Gastrocnemius medialis (tissue), 4 donors: Measurements from ENCODE around the gene SYS1. TPM values are rescaled to one million over a fixed set of nuclear protein-coding genes. Genes with fewer than 3 reads are reported as not detected.
A peak's percentile ranks its signal among the peaks of the same experiment; 100 is the strongest.

Source experiments
- ATAC-seq, 2 donors: fragments of 150-250 bp; one replicate each; pipeline ENCODE4 v1.9.1; 2016
- DNase-seq, 2 donors: peaks; one replicate each; pipeline ENCODE4 v3.0.0-alpha.2; 2019
- H3K27ac ChIP-seq, 4 donors: fragments of 200-600 bp; sonication (generic); 1 replicate in 1 of 4; 2 replicates in 3 of 4; pipeline ENCODE4 v1.5.1; 2016 to 2018; ENCODE audit warnings: mild to moderate bottlenecking in 2 of 4, moderate library complexity in 1 of 4
- H3K27me3 ChIP-seq, 3 donors: fragments of 200-600 bp; sonication (generic) in 2 of 3; 1 replicate in 1 of 3; 2 replicates in 2 of 3; pipeline versions ENCODE4 v1.5.1 to v1.6.0; 2016 to 2019; ENCODE audit warnings: mild to moderate bottlenecking in 1 of 3, moderate library complexity in 1 of 3
- H3K36me3 ChIP-seq, 2 donors: fragments of 200-600 bp; sonication (generic) in 1 of 2; one replicate each; pipeline ENCODE4 v1.5.1; 2017 to 2018
- H3K4me1 ChIP-seq, 2 donors: fragments of 200-600 bp; sonication (generic) in 1 of 2; one replicate each; pipeline ENCODE4 v1.5.1; 2016 to 2017; ENCODE audit warnings: mild to moderate bottlenecking in 2 of 2
- H3K4me3 ChIP-seq, 4 donors: fragments of 200-600 bp; sonication (generic) in 3 of 4; 1 replicate in 1 of 4; 2 replicates in 3 of 4; pipeline ENCODE4 v1.5.1; 2016 to 2019; ENCODE audit warnings: mild to moderate bottlenecking in 2 of 4
- H3K9me3 ChIP-seq, 3 donors: fragments of 200-600 bp; sonication (generic) in 2 of 3; 1 replicate in 1 of 3; 2 replicates in 2 of 3; pipeline ENCODE4 v1.5.1; 2016 to 2019
- POLR2A ChIP-seq, 2 donors: fragments of 450-650 bp; IDR thresholded peaks; one replicate each; pipeline ENCODE4 v1.6.1; 2017; ENCODE audit warnings: antibody characterized with exemption in 2 of 2, mild to moderate bottlenecking in 2 of 2, moderate library complexity in 2 of 2
- in situ Hi-C, 4 donors: fragments of 200-750 bp; cut with MboI; loops; one replicate each; pipeline versions ENCODE4 v1.15.0 to v1.8.0; 2017; ENCODE audit warnings: low sequenced_read_pairs in 4 of 4
- intact Hi-C: fragments of 100-400 bp; cut with DNase I; formaldehyde crosslinking; loops from one replicate; pipeline ENCODE4 v1.15.1; 2023; ENCODE audit warnings: low total_unique reads
- total RNA-seq, 4 donors: library from RNA; depleted of rRNA; stranded (reverse); fragments of >200 nt; gene quantifications; one replicate each; pipeline versions ENCODE4 v1.1.0 to v1.2.3, GENCODE V29; 2016
- TF ChIP-seq, protein P1 (sequence below), 5 experiments: fragments of 450-650 bp in 3 of 5; fragments of 200-600 bp in 2 of 5; sonication (generic) in 2 of 5; IDR thresholded peaks in 4 of 5; conservative IDR thresholded peaks in 1 of 5; 1 replicate in 4 of 5; 2 replicates in 1 of 5; pipeline ENCODE4 v1.5.1; 2016 to 2019; ENCODE audit warnings: antibody characterized with exemption in 5 of 5, mild to moderate bottlenecking in 3 of 5, moderate library complexity in 3 of 5

Gene SYS1
- total RNA-seq, 4 donors from 2014 or later: 34.0 to 59.5 (median 43.7) TPM

GRCh38 chr20:45328451-45328850, 34.5 kb upstream of the SYS1 start:
- peaks cover 0 to 7% of the 10 kb centered on the region in 2 donors for H3K4me1 ChIP-seq
- intact Hi-C loops: no loop called here
- H3K27me3 ChIP-seq: no peaks in the 10 kb centered on the region
- no peak for DNase-seq
- no peak overlapping the region for H3K4me3 ChIP-seq
- H3K36me3 ChIP-seq: peaks cover 9 to 78% of the 10 kb centered on the region in 2 donors
- H3K9me3 ChIP-seq: no peaks in the 10 kb centered on the region
- no peak for ATAC-seq
- TF ChIP-seq, protein P1, sequence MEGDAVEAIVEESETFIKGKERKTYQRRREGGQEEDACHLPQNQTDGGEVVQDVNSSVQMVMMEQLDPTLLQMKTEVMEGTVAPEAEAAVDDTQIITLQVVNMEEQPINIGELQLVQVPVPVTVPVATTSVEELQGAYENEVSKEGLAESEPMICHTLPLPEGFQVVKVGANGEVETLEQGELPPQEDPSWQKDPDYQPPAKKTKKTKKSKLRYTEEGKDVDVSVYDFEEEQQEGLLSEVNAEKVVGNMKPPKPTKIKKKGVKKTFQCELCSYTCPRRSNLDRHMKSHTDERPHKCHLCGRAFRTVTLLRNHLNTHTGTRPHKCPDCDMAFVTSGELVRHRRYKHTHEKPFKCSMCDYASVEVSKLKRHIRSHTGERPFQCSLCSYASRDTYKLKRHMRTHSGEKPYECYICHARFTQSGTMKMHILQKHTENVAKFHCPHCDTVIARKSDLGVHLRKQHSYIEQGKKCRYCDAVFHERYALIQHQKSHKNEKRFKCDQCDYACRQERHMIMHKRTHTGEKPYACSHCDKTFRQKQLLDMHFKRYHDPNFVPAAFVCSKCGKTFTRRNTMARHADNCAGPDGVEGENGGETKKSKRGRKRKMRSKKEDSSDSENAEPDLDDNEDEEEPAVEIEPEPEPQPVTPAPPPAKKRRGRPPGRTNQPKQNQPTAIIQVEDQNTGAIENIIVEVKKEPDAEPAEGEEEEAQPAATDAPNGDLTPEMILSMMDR (IDR thresholded peaks at IDR 0.05 in 4 of 5, conservative IDR thresholded peaks at IDR 0.05 in 1 of 5): no peak
- TF ChIP-seq POLR2A (IDR thresholded peaks at IDR 0.05): no peak
- in situ Hi-C loops: loop anchor here in 2 of 4 donors (25.0 kb wide), 2 partner anchors 1116 to 1141 kb away; partner anchors contain the start of genes JPH2 (in 1 of the 2) and OSER1 (in 1 of the 2)
- peak overlapping the region; percentile 58 to 100 (median 90) for H3K27ac ChIP-seq

GRCh38 chr20:45329497-45330319, 33.2 kb upstream of the SYS1 start:
- peaks cover 0 to 7% of the 10 kb centered on the region in 2 donors for H3K4me1 ChIP-seq
- peaks cover 9 to 90% of the 10 kb centered on the region in 2 donors for H3K36me3 ChIP-seq
- TF ChIP-seq POLR2A (IDR thresholded peaks at IDR 0.05): no peak
- TF ChIP-seq, protein P1 (IDR thresholded peaks at IDR 0.05 in 4 of 5, conservative IDR thresholded peaks at IDR 0.05 in 1 of 5): no peak
- ATAC-seq (no peak), DNase-seq (no peak)
- H3K27me3 ChIP-seq: no peaks in the 10 kb centered on the region
- in situ Hi-C loops (loop anchor here in 2 of 4 donors (25.0 kb wide), 2 partner anchors 1117 to 1142 kb away; partner anchors contain the start of genes JPH2 (in 1 of the 2) and OSER1 (in 1 of the 2)), intact Hi-C loops (no loop called here)
- peak overlapping the region; percentile 58 to 100 (median 94) for H3K27ac ChIP-seq
- no peaks in the 10 kb centered on the region for H3K9me3 ChIP-seq
- H3K4me3 ChIP-seq: no peak overlapping the region

DNA sequence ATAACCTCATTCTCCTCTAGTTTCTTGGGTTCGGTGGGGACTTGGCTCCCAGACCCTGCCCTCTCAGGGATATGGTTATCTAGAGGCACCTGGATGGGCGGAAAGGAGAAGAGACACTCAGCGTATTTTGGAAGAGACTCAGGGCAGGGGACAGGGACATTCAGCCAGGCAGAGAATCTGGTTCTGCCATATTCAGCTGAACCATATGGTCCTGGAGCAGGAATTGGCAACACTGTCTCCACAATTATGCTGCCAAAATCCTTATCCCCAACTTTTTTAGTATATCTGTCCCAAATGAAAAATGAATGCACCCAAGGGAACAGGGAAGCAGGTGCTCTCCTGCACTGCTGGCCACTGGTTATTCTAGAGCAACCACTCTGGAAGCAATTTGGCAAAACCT, 32.5 kb upstream of the SYS1 start:
- Histone ChIP-seq H3K4me3 (no peak overlapping the region), H3K4me1 (peaks cover 0 to 7% of the 10 kb centered on the region in 2 donors), H3K9me3 (no peaks in the 10 kb centered on the region), H3K27me3 (no peaks in the 10 kb centered on the region), H3K36me3 (peaks cover 10 to 96% of the 10 kb centered on the region in 2 donors), H3K27ac (peak overlapping the region; percentile 58 to 100 (median 94))
- ATAC-seq: no peak
- no peak for DNase-seq
- TF ChIP-seq, protein P1 (IDR thresholded peaks at IDR 0.05 in 4 of 5, conservative IDR thresholded peaks at IDR 0.05 in 1 of 5): no peak
- TF ChIP-seq POLR2A (IDR thresholded peaks at IDR 0.05): no peak
- in situ Hi-C loops: loop anchor here in 2 of 4 donors (25.0 kb wide), 2 partner anchors 1118 to 1143 kb away; partner anchors contain the start of genes JPH2 (in 1 of the 2) and OSER1 (in 1 of the 2)
- intact Hi-C loops: no loop called here

- intact Hi-C loops (loop anchor here (5.0 kb wide), 2 partner anchors 754 to 1154 kb away; partner anchors contain the start of gene PKIG), in situ Hi-C loops (loop anchor here in 2 of 4 donors (25.0 kb wide), 2 partner anchors 1124 to 1149 kb away; partner anchors contain the start of genes JPH2 (in 1 of the 2) and OSER1 (in 1 of the 2))
- H3K27me3 ChIP-seq: no peaks in the 10 kb centered on the region
- peaks cover 2 to 42% of the 10 kb centered on the region in 2 donors for H3K36me3 ChIP-seq
- no peaks in the 10 kb centered on the region for H3K9me3 ChIP-seq
- peak overlapping the region; percentile 90 to 100 (median 98) for H3K27ac ChIP-seq
- TF ChIP-seq, protein P1 (IDR thresholded peaks at IDR 0.05 in 4 of 5, conservative IDR thresholded peaks at IDR 0.05 in 1 of 5): no peak
- TF ChIP-seq POLR2A (IDR thresholded peaks at IDR 0.05): peak; percentile 75 to 78
- peak; percentile 66 to 83 for ATAC-seq
- H3K4me3 ChIP-seq: no peak overlapping the region
- DNase-seq: peak; percentile 84 to 94
- peaks cover 56 to 64% of the 10 kb centered on the region in 2 donors for H3K4me1 ChIP-seq
Measured at GRCh38 chr20:45336530-45337366, 26.2 kb upstream of the SYS1 start.
